ENCODE results near the gene SORBS2. TPM values are rescaled to one million over a fixed set of nuclear protein-coding genes. Genes with fewer than 3 reads are reported as not detected.

SORBS2 gene
- total and polyA plus RNA-seq, 8 donors: 9.0 to 908 (median 66.4) TPM

- no peak for TF ChIP-seq POLR2A (IDR thresholded peaks at IDR 0.05)
- no peak for TF ChIP-seq EP300 (IDR thresholded peaks at IDR 0.05)
- TF ChIP-seq POLR2AphosphoS5 (IDR thresholded peaks at IDR 0.05): no peak
- no peak for TF ChIP-seq CTCF (IDR thresholded peaks at IDR 0.05)
These were observed 27.8 kb upstream of the SORBS2 start for GRCh38 chr4:185839770-185840169.

GRCh38 chr4:185839194-185839712 is 27.3 kb upstream of the SORBS2 start:
- Histone ChIP-seq H3K4me1 (peaks cover 8 to 50% (median 29%) of the 10 kb centered on the region in 4 donors), H3K4me3 (no peak overlapping the region), H3K27me3 (no peaks in the 10 kb centered on the region), H3K36me3 (no peaks in the 10 kb centered on the region), H3K27ac (peak overlapping the region in 4 of 5 donors; percentile 57 to 81 (median 67)), H3K9me3 (no peaks in the 10 kb centered on the region)
- intact Hi-C loops (cut with DNase I; ENCODE audit: low total_unique reads): no loop called here
- TF ChIP-seq POLR2AphosphoS5 (IDR thresholded peaks at IDR 0.05): peak in 1 of 3 donors; percentile 47
- TF ChIP-seq CTCF (IDR thresholded peaks at IDR 0.05): no peak
- TF ChIP-seq EP300 (IDR thresholded peaks at IDR 0.05): peak; percentile 16
- peak in 1 of 2 donors; percentile 80 for DNase-seq
- 36 to 72% (median 56%) methylated on average over 9 of the region's 9 CpGs for WGBS, 5 donors

More at GRCh38 chr4:185839770-185840169, 27.8 kb upstream of the SORBS2 start:
- Histone ChIP-seq H3K27me3 (no peaks in the 10 kb centered on the region), H3K9me3 (no peaks in the 10 kb centered on the region), H3K27ac (peak overlapping the region in 4 of 5 donors; percentile 57 to 81 (median 67)), H3K4me3 (no peak overlapping the region), H3K4me1 (peaks cover 8 to 50% (median 29%) of the 10 kb centered on the region in 4 donors), H3K36me3 (no peaks in the 10 kb centered on the region)
- intact Hi-C loops (cut with DNase I; ENCODE audit: low total_unique reads): no loop called here
- DNase-seq: no peak
- 66 to 73% (median 71%) methylated on average over 6 of the region's 6 CpGs for WGBS, 5 donors

GRCh38 chr4:185838514-185839193 is 26.7 kb upstream of the SORBS2 start:
- H3K27ac ChIP-seq: peak overlapping the region in 4 of 5 donors; percentile 57 to 81 (median 67)
- no peak for TF ChIP-seq EP300 (IDR thresholded peaks at IDR 0.05)
- no peak for TF ChIP-seq POLR2A (IDR thresholded peaks at IDR 0.05)
- TF ChIP-seq CTCF (IDR thresholded peaks at IDR 0.05): no peak
- no peak for TF ChIP-seq POLR2AphosphoS5 (IDR thresholded peaks at IDR 0.05)
- H3K9me3 ChIP-seq: no peaks in the 10 kb centered on the region
- H3K4me3 ChIP-seq: no peak overlapping the region
- H3K4me1 ChIP-seq: peaks cover 8 to 50% (median 29%) of the 10 kb centered on the region in 4 donors
- H3K36me3 ChIP-seq: no peaks in the 10 kb centered on the region
- 76 to 89% (median 87%) methylated on average over 11 of the region's 11 CpGs for WGBS, 5 donors
- intact Hi-C loops (cut with DNase I; ENCODE audit: low total_unique reads): no loop called here
- DNase-seq: no peak
- H3K27me3 ChIP-seq: no peaks in the 10 kb centered on the region

- TF ChIP-seq EP300 (IDR thresholded peaks at IDR 0.05) (no peak), POLR2AphosphoS5 (IDR thresholded peaks at IDR 0.05) (no peak)
- 86 to 92% (median 88%) methylated on average over 8 of the region's 8 CpGs for WGBS, 5 donors
- Histone ChIP-seq H3K27ac (peak overlapping the region in 4 of 5 donors; percentile 57 to 81 (median 67)), H3K9me3 (no peaks in the 10 kb centered on the region), H3K27me3 (no peaks in the 10 kb centered on the region), H3K4me1 (peaks cover 8 to 50% (median 29%) of the 10 kb centered on the region in 4 donors), H3K36me3 (no peaks in the 10 kb centered on the region), H3K4me3 (no peak overlapping the region)
- intact Hi-C loops (cut with DNase I; ENCODE audit: low total_unique reads): no loop called here
- no peak for DNase-seq
These were observed 26.1 kb upstream of the SORBS2 start for GRCh38 chr4:185838104-185838452.
